NCI-H146 (cell line): Measurements from ENCODE around the gene PI4KB.
"Not testable (repeated sequence)": the region's sequence is repeated elsewhere in the genome, so short reads cannot be mapped to it uniquely, and the experiment has no call there.

Experiments used
- DNase-seq: peaks from one replicate; lab custom pipeline; 2025; lab: John Stamatoyannopoulos, UW

The PI4KB gene

DNA sequence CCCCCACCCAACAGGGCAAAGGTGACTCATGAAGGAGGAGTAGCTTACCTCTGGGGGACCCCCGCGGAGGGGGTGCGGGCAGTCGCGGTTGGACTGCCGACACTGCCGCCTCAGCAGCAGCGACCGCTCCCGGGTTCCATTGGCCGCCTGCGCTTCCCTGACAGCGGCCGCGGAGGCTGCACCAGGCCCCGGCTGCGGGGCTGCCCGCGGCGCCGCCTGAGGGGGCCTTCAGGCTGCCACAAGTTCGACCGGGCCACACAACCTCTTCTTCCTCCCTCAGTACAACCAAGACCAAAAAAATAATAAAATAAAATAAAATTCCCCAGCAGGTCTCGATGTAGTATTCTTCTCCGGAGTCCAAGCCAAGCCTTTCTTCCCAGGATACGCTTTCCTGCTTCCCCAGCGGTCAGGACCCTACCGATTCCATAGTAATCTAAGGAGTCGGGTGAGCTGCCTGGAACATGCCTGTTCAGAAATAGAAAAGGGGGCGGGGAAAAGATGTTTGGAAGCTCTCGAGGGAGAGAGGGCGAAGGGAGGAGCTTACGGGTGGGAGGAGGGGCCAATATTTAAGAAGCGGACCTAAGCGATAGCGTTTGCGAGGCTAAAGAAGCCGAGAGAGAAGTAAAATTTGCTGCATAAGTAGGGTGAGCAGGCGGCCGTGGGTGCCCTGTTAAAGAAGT is at the start of gene PI4KB:
TSS of gene PI4KB (minus strand) at position 194 of the 680 bp plus-strand sequence. CDS start 10,935 bp downstream, outside the sequence.
- DNase-seq, result peak; percentile 99

DNA sequence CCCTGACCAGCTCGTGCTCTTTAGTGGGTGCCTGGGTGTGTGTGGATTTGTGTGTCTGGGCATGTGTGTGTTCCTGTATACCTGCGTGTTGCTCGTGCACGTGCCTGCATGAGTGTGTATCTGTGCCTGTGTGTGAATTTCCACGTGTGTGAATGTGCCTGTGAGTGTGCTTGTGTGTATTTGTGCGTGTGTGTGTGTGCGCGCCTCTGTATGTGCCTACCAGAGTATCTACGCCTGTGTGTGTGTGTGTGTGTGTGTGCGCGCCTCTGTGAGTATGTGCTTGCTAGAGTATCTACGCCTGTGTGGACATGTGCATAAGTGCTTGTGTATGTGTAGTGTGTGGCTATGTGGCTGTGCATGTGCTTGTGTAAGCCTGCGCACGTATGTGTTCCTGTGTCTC is 46.0 kb upstream of the PI4KB start:
- DNase-seq, result no peak

DNA sequence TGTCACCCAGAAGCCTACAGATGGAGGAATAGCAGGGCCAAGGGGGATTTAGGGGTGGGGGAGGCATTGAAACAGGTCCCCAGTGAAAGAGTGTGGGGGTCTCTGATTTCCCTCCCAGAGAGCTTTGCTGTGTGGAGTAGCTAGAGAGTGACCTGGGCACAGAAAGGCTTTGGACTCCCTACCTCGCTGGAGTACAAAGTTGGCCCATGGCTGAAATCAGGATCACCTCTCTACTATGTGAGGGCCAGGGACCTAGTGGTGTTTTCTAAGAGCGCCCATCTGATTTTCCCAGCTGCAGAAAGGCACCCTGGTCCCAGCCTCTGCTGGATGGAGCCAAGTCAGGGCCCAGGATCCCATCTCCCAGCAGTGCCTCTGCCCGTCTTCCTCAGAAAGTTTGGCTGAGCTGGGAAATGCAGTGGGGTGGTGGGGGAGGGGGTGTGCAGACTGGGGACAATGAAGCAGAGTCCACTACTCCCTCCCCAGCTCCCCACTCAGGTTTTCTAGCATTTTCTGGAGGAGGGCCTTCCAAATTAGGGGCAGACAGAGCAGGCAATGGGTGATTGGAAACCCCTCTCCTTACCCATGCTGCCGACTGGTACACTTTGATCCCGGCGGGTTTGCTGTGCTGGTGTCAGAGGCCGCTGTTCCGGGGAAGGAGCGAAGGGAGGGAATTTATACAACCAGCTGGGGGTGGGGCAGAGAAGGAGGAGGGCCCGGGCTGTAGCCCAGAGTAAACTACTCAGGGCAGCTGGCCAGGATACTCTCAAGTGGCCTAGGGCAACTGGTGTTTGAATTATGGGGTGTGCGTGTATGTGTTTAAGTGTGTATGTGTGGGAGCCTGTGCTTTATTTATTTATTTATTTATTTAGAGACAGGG is 45.1 kb upstream of the PI4KB start, which contains the start of gene SELENBP1:
TSS of gene SELENBP1 (minus strand) at position 648 of the 877 bp plus-strand sequence. CDS start at position 584, 64 bp downstream.
- peak; percentile 21 for DNase-seq

DNA sequence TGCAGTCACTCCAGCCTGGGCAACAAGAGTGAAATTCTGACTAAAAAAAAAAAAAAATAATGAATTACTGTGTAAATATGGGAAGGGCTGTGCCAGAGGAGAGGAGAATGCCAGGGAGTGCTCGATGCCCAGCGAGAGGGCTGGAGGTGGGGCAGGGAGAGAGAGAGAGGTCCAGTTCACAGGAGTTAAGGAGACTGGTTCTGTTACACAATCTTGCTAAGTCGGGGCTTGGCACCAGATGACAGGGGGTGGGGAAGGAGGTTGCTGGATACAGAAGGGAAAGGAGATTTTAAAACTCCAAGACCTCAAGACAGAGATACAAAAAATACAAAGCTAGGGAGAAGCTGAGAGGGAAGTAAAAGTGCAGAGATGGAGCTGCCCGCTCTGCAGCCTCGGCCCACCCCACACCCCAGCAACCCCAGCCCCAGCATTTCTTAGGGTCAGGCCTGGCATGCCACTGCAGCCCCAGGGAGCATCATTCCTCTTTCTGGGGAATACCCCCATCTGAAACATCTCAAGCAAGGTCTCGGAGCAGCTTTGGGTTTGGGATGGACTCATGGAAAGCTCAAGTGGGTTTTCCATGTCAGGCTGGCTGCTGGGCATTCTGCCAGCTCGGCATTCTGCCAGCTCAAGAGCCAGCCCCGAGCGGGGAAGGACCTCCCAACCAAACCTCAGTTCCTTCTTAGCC is 44.3 kb upstream of the PI4KB start:
- DNase-seq, result peak; percentile 8

DNA sequence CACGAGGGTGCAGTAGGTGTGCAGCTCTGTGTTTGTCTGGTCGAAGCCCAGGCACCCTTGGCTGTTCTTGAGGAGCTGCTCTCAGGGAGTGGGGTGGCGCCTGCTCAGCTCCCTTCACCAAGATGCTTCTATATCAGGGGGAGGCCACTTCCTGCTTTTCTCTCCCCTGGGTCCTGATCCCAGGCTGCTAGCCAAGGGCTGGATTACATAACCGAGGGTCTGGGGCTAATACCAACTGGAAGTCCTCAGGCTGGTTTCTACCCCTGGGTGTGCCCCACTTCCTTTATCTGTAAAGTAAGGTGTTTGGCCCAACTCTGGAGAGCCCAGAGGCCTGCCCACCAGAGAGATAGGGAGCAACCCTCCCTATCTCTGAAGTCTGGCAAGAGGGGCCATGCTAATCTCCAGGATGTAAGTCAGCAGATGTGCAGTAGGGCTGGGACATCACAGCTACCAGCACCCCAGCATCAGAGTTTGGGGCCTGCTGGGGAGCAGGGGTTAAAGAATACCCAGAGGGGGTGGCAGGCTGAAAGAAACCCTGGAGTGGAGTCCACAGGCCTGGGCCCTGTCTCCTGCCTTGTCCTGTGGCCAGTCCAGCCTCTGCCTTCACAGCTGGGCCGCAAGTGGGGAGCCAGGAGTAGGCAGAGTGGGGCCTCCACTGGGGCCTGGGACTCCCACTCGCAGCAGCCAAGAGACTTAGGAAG is 43.1 kb upstream of the PI4KB start:
- no peak for DNase-seq

DNA sequence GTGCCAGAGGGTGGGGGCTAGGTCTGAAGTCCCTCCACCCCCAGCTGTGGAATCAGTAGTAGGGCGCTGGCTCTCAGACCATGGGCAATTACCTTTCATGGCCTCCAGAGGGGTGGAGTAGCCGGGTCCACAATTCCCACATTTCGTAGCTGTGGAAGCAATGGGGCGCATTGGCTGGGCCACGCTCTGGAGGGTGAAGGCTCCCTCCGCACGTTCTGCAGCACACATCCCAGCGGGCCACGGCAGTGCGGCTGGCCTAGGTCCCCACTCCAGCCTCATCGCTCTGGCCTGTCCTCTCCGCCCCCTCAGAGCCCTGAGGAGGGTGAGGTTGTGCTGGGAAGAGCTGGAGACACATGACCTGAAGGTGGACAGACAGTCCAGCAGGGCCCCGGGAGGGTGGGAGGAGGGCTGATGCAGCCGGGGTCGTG is 42.4 kb upstream of the PI4KB start:
- no peak for DNase-seq

DNA sequence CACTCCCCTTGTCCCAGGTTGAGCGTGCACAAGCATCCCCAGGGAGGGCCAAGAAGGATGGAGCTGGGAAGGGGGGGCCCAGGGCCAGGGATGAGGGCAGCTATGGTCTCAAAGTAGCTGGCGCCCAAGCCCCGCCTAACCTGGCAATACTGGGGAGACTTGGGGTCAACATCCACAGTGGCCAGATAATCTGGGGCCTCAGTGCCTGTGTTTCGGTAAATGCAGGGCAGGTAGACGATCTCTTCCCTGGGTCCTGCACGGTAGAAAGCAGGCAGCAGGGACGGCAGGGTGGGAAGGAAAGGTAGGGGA is 42.0 kb upstream of the PI4KB start:
- DNase-seq, result no peak

DNA sequence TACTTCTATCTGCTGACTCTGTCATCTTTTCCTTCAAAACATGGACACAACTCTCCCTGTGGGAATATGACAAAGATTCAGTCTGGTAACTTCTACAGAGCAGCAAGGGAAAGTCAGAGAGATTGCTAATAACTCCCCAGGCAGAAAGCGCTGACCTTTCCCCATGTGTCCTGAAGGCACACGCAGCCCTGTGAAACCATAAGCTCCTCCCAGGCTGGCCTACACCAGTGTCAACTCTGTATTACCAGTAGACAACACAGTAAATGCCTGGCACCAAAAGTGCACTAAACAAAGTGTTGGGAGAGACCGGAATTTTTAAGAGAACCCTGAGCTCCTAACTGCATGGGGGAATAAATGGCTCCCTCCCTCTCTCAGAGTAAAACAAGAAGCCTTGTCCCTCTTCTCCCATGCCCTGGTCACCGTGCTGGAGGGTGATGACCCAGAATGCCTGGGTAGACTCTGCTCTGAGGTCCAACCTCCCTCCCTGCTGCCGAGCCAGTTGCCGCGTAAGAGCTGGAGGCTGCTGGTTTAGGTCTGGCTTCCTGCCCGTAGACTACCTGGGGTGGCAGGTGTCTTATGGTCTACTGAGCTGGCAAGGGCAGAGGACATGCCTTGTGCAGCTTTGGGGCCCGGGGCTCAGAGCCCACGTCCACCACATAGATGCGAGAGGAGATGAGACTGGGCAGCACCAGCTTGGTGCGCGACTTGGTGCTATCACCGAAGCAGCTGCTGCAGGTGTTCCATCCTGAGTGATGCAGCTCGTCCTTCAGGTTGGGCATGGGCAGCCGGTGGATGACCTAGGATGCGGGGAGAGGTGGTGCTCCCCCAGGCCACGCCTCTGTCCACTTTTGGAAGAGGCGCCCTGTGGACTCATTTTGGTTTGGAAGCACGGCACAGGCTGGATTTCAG is 41.4 kb upstream of the PI4KB start:
- DNase-seq, result peak; percentile 26

DNA sequence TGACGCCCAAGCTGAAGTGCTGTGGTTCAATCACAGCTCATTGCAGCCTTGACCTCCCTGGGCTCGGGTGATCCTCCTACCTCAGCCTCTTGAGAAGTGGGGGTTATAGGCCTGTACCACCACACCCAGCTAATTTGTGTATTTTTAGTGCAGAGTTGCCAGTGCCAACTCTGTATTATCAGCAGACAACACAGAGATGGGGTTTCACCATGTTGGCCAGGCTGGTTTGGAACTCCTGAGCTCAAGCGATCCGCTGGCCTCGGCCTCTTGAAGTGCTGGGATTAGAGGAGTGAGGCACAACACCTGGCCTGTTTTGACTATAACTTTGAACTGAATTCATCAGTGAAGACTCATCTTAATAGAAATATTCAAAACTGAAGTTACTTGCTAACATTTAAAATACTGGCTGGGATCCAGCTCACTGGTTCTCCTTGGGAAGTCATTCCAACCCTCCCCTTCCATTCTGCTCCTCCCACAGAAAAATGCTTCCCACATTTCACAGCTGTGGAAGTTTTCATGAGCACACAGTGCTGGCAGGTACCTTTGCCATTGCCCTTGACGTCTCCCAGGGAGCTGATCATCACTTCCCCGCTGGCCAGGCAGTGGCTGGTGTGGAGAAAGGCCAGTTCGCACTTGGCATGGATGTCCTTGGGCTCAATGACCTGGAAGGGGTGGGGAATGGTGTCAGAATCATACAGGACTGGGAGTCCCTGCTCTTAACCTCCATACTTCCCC is 40.6 kb upstream of the PI4KB start:
- DNase-seq, result no peak

DNA sequence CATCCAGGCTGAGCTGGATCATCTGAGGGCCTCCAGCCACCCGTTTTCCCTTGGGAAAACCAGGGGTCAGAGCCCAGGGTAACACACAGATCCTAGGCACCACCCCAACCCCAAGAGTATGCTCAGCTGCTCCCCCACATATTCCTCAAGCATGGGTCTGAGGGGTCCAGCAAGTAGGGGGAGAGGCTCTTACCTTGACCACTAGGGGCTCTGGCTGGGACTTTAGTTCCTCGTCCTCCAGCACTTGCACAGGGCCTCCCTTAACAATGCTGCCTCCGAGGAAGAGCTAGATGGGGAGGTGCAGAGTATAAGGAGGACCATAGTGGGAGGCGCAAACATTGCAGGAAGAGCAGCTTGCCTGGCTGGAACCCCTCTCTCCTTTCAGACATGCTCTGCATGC is 37.8 kb upstream of the PI4KB start:
- no peak for DNase-seq

DNA sequence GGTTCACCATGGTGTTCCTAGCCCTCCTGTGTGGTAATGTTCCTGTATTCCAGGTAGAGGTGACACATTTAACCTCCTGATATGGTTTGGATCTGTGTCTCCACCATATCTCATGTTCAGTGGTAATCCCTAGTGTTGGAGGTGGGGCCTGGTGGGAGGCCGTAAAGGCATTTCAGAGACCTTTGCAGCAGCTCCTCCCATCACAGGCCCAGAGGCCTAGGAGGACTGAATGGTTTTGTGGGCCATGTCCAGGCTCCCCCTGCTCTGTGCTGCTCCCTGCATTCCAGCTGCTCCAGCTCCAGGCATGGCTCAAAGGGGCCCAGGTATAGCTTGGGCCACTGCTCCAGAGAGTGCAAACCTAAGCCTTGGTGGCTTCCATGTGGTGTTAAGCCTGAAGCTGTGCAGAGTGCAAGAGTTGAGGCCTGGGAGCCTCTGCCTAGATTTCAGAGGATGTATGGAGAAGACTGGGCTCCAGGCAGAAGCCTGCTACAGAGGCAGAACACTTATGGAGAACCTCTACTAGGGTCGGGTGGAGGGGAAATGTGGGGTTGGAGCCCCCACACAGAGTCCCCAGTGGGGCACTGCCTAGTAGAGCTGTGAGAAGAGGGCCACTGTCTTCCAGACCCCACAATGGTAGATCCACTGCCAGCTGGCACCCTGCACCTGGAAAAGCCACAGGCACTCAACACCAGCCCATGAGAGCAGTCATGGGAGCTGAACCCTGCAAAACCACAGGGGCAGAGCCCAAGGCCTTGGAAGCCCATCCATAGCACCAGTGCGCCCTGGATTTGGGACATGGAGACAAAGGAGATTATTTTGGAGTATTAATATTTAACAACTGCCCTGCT is 35.3 kb upstream of the PI4KB start:
- DNase-seq, result no peak

DNA sequence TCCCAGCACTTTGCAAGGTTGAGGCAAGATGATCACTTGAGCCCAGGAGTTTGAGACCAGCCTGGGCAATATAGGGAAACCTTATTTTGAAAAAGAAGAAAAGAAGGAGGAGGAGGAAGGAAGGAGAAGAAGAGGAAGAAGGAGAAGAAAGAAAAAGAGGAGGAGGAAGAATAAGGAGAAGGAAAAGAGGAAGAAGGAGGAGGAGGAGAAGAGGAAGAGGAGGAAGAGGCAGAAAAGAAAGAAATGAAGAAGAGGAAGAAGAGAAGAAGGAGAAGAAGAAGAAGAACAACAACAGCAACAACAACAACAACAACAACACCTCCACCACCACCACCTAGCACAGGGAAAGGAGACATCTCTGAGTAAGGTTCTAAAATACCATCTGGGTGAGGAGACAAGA is 34.7 kb upstream of the PI4KB start:
- DNase-seq, result no peak

DNA sequence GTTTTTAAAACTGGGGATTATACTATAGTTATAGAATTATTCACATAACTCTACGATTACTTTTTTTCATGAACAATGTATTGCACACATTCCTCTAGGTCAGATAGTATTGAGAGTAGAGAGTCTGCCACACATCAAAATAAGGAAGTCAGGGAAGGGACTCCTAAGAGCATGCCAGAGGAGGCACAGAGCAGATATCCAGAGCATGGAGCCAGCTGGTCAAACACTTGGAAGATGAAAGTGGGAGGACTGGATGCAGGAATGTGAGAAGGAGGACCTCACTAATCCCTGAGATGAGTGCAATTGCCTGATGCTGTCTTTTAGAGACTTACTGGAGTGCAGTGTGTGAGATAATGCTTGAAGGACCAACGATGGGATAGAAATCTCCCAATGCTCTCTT is 29.5 kb upstream of the PI4KB start:
- no peak for DNase-seq

DNA sequence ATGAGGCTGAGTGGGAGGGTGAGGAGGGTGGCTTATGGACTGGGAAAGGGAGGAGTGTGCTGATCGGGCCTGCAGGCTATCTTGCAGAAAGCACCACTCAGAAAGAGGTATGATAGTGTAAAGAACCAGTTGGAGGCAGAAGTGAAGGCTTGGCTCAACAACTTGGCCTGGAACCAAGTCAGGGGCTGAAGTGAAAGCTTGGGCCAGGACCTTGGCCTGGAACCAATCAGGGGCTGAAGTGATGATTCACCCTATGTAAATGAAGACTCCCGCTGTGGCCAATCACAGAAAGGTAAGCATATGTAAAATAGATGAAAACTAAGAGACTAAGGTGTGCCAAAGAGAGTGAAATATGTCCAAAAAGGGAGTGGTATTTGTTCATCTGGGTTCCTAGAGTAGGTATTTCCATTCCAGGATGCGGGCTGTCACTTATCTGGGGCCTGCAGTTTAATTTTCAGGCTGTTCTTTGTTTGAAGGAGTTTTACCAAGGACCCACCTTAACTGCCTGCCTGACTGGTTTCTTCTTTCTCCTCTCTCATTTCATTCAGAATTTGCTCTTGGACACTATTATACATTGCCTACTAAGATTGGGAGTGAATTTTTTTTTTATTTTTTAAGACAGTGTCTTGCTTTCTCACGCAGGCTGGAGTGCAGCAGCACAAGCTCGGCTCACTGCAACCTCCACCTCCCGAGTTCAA is 25.0 kb upstream of the PI4KB start:
- DNase-seq, result no peak

DNA sequence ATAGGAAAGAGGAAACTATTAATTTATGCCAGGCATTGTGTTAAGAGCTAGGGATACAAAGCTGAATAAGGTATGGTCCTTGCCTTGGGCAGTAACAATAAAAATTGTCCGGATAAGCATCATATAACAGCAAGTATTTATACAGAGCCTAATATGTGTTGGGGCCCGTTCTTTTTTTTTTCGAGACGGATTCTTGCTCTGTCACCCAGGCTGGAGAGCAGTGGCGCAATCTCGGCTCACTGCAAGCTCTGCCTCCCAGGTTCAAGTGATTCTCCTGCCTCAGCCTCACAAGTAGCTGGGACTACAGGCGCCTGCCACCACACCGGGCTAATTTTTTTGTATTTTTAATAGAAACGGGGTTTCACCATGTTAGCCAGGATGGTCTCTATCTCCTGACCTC is 23.1 kb upstream of the PI4KB start:
- DNase-seq, result not testable (repeated sequence)

DNA sequence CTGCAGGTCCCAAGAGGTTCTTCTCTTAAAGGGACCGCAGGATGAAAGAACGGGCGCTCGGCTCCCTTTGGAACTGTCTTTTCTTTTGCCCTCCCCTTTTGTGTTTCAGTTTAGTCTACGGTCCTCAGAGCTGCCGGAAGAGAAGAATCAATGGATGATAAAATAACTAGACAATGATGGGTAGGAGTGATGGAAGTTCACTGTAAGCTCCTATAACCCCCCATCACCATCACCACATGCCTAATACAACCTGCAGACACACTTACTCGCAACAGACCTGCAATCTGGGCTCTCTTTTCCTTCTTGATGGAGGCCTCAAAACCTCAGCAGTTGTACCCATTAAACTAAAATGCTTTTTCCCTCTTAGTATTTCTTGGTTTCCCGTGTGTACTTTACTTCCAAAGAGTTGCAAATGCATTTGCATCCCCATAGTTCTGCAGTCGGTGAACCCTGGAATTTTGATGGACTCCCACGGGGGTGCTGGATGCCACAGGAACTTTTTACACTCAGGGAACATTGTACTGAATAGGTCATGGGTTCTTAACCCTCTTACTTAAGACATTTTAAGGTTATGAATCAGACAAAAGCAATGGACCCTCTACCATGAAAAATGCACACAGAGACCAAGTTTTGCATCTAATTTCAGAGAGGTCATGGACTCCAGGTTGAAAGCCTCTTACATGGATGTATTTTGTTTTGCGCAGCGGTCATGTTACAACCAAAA is 20.5 kb upstream of the PI4KB start:
- DNase-seq, result no peak

DNA sequence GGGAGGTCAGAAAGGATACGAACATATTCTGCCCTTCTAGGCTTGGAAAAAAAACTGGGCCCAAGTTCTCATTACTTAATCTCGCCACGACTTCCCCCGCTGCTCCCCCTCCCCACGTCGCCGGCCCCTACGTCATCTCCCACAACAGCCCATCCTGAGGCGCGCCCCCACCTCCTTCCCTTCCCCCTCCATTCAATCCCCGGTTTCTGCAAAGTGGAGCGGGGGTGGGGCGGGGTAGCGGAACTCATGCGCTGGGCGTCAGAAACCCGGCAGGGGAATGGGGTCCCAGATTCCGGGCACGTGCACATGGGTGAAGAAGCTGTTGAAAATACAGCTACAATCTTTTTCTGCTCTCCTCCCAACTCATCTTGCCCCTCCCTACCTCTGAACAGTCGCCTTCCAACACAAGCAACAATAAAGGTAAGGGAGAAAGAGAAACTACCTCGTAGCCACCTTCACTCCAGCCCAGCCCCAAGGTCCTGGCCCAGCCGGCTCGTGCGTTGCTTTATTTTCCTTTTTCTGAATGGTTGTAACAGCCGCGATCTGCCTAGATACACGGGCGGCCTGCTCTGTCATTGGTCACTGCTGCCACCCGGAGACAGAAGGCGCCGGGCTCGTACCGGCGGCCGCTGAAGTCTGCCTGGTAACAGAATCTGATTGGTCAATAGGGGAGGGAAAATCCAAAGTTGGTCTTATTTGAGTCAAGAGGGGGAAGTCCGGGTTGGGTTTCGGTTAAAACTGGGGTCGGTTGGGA is 19.7 kb upstream of the PI4KB start, which contains the start of gene RFX5:
TSS of gene RFX5 (minus strand) at position 484 of the 754 bp plus-strand sequence. CDS start 932 bp downstream, outside the sequence.
- peak; percentile 96 for DNase-seq
